HG03520 (cell line): ENCODE data around the gene NR0B2.
"Not testable (repeated sequence)": the region's sequence is repeated elsewhere in the genome, so short reads cannot be mapped to it uniquely, and the experiment has no call there.

ENCODE experiments used
- ATAC-seq: cut with Tn5 transposase; IDR thresholded peaks from one replicate; pipeline ENCODE4 v1.9.1; 2021; ENCODE audit warnings: mild to moderate bottlenecking, moderate library complexity; ENCODE audit not compliant: unreplicated experiment

Gene NR0B2, protein sequence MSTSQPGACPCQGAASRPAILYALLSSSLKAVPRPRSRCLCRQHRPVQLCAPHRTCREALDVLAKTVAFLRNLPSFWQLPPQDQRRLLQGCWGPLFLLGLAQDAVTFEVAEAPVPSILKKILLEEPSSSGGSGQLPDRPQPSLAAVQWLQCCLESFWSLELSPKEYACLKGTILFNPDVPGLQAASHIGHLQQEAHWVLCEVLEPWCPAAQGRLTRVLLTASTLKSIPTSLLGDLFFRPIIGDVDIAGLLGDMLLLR

DNA sequence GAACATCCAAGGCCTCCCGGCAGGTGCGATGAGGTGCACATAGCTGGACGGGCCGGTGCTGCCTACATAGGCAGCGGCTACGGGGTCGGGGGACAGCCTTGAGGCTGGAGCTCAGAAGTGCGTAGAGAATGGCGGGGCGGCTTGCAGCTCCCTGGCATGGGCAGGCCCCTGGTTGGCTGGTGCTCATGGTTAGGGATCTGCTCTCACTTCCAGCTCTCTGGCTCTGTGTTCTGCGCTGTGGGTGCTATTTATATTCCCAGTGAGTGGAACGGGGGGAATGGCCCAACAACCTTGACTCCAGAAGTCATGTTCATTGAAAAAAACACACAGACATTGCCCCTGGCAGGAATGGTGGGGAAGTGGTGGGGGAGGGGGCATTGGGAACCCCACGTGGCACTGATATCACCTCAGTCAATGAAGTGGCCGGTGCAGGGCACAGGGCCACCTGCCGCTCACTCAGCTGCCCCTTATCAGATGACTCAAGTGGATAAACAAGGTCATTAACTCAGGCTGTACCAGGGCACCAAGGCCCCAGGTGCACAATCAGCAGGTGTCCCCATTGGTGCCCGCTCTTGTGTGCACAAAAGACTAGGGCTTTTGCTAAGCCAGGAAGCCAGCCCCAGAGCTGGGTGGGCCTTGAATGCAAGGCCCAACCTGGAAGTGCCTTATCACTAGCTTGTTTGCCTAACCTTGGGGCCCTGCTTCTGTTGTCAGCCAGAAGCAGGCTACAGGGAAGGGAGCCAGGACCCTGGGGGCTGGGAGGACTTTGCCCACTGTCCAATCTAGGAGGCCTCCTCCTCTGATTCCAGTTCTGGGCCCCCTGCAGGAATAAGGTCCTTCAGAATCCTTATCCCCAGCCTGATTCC is at the start of gene NR0B2:
NR0B2 (minus strand) TSS at position 222 of the 866 bp plus-strand sequence; CDS start at position 187, 35 bp downstream.
- ATAC-seq = no peak

DNA sequence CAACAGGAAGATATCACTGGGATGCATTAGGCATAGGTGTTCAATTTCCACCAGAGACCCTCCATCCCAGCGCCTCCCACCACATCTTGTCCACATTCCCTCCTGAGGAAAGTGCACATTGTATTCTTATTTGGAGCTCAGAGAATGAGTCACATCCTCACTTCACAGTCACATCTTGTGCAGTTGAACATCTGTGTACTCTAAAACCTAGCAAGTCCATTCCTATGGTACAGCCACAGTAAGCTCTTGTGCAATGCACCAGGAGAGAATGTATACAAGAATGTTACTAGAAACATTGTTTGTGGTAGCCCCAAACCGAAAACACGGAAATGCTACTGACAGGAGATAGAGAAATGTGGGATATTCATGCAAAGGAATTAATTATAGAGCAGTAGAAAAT is 48.1 kb upstream of the NR0B2 start:
- no peak for ATAC-seq

DNA sequence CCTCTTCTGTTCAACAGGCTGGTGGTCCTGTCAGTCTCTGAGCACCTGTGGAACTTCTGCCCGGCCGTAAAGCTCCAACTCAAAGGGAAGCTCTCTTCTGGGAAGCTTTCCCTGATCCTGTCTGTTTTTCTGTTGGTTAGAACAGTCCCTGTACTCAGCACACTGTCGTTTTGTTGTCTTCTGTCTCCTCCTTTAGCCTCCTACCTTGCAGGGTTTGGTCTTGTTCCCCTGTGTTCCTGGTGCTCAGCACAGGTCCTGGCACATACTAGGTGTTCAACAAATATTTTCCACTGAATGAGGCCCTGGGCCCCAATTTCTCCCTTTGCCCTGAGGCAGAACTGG is 46.8 kb upstream of the NR0B2 start:
- no peak for ATAC-seq

DNA sequence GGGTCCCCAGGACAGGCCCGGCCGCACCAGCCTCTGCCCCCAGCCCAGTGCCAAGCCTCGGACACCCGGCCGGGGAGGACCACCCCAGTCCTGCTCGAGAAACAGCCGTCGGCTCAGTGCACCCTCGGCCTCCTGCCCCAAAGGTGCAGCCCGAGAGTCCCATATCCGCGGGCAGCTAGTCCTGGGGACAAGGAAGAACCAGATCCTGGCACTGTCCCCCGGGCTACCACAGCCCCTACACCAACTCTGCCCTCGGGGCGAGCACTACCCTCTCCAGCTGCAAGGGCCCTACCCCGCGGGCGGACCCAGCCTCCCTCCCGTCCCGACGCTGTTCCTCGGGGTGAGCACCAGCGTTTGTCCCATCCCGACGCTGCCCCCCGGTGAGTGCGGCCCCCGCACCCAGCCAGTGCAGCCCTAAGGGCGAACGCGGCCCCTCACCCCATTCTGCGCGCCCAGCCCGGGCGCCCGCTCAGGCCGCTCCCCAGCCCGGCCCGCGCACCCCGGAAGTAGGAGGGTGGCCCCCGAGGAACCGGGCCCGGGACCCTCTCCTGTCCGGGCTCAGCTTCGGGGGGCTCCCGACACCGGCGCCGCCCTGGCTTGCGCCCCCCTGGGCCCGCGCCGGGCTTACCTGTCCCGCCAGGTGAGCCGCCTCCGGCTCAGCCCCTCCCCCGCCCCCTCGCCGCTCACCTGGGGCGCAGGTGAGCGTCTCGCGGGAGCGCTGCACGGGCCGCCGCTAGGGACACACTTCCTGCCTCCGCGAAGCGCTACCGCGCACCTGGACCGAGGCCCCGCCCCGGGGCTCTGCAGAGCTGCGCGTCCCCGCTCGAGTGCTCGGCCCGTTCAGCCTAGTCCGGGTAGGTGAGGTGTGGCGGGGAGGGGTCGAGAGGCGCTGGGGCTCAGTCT is 46.2 kb upstream of the NR0B2 start, which contains the start of gene KDF1:
KDF1 (minus strand) TSS at position 747 of the 903 bp plus-strand sequence. CDS start 8,088 bp downstream, outside the sequence.
- ATAC-seq = no peak

DNA sequence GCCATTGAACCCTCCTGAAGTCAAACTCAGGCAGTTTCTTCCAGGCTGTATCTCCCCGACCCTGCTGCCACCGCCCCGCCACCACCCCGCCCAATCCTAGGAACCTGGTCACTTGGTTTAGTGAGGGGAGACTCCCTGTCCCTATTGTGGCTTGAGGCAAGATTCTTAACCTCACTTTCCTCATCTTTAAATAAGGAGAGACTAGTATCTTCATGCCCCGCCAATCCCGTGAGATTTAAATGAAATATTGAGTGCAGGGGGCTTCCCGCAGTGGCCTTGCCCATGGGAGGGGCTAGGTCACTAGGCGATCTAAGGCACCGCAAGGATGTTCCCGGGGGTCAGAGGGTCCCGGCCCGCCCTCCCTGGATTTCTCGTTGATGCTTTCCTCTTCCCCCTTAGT is 45.5 kb upstream of the NR0B2 start:
- ATAC-seq = no peak

DNA sequence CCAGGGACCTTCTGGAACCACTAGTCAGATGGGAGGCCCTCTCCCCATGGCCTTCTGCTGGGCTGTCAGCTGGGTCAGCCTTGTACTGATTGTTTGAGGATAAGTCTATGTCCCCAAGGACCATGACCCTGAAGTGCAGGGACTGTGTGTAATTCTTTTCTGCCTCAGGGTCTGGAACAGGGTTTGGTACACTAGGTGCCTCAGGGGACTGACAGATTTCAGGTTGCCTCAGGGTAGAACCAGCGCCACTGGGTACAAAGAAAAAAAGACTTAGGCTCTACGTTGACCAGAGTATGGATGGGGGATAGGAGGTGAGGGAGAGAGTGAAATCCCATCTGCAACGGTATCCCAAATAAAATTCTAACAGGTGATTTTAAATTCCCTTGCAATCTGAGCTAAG is 43.5 kb upstream of the NR0B2 start:
- no peak for ATAC-seq

DNA sequence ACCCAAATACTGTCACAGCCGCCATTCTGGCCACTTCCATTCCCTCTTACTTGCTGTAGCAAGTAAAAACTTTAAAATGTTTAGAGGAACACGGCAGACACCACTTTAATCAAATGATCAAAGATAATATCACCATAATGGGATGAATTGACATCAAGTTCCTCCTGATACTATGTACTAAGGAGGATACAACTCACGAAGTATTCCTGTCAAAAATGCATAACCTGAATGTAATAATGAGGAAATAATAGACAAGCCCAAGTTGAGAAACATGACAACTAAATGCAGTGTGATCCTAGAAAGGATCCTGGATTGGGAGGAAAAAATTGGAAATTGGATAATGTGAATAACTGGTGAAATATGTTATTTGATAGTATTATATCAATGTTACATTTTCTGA is 42.5 kb upstream of the NR0B2 start:
- ATAC-seq = no peak

DNA sequence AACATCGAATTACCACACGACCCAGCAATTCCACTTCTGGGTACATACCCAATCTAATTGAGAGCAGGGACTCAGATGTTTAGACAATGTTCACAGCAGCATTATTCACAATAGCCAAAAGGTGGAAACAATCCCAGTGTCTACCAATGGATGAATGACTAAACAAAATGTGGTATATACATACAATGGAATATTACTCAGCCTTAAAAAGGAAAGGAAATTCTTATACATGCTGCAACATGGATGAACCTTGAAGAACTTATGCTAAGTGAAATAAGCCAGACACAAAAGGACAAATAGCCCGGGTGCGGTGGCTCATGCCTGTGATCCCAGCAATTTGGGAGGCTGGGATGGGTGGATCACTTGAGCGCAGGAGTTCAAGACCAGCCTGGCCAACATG is 39.6 kb upstream of the NR0B2 start:
- no peak for ATAC-seq

DNA sequence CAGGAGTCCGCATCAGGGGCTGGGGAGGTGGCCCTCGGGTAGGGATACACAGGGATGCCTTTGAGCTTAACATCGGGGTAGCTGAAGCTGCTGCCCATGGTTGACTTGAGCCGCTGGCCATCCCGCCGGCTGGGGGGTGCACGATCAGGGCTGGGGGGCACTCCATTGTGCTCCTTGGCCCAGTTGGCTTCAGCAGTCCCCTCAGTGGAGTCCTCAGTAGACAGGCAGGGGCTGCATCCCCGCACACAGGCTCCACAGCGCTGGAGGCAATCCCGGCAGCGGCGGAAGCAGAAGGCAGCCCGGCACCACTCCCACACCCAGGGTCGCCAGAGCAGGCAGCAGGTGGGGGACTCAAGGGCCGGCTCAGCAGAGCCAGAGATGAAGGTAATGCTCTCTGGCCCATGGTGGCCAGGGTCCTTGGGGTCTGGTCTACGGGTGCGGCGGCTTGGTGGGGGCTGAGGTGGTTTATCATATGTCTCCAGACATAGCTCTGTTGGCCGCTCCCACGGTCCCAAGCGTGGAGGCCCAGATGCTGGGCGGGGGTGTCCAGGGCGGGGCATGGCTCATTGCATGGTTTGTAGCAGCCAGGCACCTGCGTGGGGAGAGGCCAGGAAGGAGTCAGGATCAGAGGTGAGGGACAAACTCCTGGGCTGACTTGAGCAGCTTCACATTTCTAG is 38.2 kb upstream of the NR0B2 start:
- no peak for ATAC-seq

DNA sequence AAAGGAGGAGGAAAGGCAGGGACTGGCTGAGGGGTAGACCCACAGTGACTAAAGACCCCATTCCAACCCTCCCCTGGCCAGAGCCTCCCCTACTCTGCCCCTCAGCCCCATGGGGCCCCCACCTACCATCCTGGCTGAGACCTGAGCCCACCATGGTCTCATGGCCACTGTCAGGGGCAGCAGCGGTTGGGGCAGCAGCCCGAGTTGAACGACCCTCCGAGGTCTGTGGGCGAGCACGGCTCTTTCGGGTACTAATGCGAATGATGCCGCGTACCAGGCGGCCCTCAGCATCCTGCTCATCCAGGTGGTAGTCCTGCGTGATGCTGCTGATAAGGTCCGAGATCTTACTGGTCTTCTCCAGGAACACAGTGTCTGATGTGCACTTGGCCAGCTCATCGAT is 37.4 kb upstream of the NR0B2 start:
- ATAC-seq = no peak

DNA sequence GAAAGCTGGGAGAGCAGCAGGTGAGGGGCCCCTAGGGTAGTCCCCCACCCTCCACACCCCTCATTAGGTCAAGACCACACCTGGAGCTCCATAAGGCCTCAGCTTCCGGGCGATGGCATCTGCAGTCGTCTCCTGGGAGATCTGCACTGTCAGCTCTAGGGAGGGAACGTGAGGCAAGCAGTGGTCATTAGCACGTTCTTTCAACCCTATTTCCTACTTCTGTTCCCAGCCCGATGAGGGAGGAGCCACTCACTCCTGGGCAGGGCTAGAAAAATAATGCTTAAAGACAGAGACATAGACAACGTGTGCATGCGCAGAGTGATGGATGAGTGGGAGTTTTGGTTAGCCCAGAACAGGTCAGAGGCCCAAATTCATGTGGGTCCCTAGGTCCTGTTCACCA is 36.8 kb upstream of the NR0B2 start:
- no peak for ATAC-seq

DNA sequence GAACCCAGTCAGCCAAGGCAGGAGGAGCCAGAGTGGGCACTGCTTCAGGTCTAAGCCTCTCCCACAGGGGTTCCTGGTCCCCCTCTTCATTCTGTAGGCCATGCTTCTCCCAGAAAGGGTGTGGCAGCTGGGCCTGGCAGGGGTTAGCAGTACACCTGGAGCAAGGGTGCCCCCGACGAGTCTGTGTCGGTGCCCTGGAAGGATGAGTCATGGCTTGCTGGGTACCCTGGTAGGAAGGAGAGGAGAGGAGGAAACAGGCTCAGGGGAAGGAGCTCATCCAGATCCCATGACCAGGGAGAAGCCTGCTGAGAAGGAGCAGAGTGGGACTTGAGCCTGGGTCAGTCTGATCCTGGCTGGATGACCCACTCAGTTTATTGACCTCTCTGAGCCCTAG is 36.1 kb upstream of the NR0B2 start:
- no peak for ATAC-seq

DNA sequence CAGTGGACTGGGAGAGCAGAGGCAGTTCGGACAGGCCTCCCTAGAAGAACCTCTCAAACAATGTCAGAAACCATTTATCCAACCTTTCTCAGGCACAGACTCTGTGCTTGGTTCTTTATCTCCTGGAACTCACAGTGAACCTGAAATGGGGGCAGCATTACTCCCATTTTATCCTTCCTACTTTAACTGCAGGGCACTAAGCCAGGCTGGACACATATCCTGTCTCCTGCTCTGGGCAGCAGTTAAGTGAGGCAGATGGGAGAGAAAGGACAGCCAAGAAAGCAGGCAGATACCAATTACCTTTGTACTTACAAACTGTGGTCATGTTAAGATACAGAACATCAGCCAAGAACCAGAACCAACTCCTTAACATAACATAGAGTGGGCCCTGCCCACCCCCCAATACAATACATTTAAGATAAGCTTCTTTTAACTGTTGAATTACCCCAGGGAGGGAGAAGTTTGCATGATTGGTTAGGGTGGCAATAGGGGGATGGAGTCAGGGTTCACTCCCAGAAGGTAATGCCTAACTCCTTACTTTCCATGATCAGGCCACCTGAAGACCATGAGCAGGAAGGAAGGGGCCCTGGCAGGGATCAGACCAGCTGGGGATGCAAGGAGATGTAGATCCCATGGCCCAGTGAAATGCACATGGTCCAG is 35.6 kb upstream of the NR0B2 start:
- ATAC-seq = no peak

DNA sequence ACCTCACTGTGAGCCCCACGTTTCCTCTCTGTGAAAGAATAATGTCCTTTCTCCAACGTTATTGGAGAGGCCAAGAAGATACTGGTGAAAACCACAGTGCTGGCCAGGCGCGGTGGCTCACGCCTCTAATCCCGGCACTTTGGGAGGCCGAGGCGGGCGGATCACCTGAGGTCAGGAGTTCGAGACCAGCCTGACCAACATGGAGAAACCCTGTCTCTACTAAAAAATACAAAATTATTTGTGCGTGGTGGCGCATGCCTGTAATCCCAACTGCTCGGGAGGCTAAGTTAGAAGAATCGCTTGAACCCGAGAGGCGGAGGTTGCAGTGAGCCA is 34.9 kb upstream of the NR0B2 start:
- not testable (repeated sequence) for ATAC-seq

DNA sequence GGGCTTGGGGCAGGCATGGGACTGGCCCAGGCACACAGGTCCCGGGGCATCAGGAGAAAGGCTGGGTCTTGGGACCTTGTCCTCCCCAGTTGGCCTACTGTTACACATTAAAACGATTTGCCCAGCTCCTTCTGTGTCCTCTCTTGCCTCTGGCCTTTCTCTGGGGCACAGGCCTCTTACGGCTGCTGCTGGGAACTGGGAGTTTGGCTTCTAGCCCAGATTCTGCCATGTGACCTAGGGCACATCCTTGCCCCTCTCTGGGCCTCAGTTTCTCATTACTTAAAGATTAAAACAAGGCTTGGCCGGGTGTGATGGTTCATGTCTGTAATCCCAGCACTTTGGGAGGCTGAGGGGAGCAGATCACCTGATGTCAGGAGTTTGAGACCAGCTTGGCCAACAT is 32.5 kb upstream of the NR0B2 start:
- no peak for ATAC-seq

DNA sequence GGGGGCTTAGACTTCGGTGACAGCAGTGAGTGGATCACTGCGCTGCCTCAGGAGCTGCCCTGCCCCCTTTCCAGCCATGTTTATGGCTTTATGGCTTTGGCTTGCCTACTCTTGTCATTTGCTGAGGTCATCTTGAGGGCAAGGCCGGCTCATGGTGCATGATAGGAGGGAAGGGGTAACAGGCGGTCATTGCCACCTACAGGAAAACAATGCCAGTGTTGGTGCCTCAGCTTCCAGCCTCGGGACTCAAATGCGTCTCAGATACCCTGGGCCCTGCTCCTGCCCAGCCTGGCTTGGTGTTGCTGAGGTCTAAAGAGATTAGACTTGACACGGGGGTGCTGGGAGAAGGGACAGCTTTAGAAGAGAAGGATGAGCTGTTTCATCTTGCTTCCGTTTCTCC is 32.0 kb upstream of the NR0B2 start:
- no peak for ATAC-seq

DNA sequence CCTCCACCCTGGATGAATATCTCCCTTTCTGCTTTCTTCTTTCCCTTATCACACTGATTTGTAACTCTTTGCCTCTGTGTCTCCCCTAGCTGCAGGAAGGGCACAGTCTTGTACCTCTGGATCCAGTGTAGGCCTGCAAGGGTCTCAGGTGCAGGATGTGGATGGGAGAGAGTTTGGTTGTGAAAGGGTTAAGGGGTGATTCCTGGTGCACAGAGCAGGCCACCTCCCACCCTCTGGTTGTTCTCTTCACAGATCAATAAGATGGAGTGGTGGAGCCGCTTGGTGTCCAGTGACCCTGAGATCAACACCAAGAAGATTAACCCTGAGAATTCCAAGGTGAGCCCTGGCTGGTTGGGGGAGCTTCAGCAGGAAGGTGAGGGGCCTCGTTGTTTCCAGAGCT is 31.4 kb upstream of the NR0B2 start:
- ATAC-seq = no peak

DNA sequence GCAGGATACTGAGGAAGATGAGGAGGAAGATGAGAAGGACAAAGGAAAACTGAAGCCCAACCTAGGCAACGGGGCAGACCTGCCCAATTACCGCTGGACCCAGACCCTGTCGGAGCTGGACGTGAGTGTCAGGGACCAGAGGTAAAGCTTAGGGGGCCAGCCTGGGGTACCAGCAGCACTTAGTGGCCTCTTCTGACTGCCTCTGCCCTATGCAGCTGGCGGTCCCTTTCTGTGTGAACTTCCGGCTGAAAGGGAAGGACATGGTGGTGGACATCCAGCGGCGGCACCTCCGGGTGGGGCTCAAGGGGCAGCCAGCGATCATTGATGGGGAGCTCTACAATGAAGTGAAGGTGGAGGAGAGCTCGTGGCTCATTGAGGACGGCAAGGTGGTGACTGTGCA is 28.9 kb upstream of the NR0B2 start:
- no peak for ATAC-seq

DNA sequence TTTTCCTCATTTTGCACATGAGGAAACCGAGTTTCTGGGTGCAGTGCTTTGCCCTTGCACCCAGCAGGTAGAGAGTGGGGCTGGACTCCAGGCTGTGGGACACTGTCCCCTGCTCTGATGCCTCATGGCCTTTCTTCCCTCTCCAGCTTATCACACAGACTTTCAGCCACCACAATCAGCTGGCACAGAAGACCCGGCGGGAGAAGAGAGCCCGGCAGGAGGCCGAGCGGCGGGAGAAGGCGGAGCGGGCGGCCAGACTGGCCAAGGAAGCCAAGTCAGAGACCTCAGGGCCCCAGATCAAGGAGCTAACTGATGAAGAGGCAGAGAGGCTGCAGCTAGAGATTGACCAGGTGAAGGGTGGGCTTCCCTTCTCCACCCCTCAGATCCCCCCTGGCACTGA is 27.5 kb upstream of the NR0B2 start:
- ATAC-seq = no peak

DNA sequence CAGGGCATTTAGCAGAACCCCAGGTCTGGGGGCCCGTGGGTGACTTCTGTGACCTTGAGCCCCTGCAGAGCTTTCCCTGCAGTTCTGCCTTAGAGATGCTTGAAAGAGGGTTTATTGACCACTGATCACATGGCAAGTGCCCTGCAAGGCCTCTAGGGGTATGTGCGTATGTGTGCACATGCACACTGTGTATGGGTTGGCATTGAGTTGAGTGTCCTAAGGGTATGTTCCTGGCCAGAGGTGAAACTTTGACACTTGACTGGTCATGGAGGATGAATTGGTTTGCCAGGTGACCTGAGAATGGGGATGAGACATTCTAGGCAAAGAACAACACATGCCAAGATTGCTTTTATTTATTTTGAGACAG is 24.9 kb upstream of the NR0B2 start:
- no peak for ATAC-seq
